H1 (cell line): ENCODE results near the gene ZPBP2. TPM values are rescaled to one million over a fixed set of nuclear protein-coding genes. Genes with fewer than 3 reads are reported as not detected.

Experiments used
- CTCF ChIA-PET: fragments of 300-600 bp; sonication (Branson Sonifier 250); formaldehyde crosslinking; loops from one replicate; lab custom pipeline; 2021; ENCODE audit not compliant: partially characterized antibody; lab: Charles Lee
- POLR2A ChIA-PET: fragments of 300-600 bp; sonication (Branson Sonifier 250); formaldehyde crosslinking; loops from one replicate; lab custom pipeline; 2021; ENCODE audit warnings: inconsistent platforms; ENCODE audit not compliant: partially characterized antibody; lab: Charles Lee
- DNase-seq, 2 experiments: peaks; one replicate each; pipeline versions ENCODE4 v3.0.0 to v3.0.0-alpha.2; 2010 to 2022; ENCODE audit warnings: low spot score in 2 of 2, low read depth in 1 of 2, mixed read lengths in 1 of 2
- FAIRE-seq: peaks from 2 replicates; lab custom pipeline; 2011; peaks lifted over from hg19 to GRCh38; lab: Jason Lieb, UNC
- H2AFZ ChIP-seq: 2 replicates; pipeline ENCODE4 v1.8.1; 2012; ENCODE audit warnings: low read length, inconsistent platforms
- H2AK5ac ChIP-seq: 2 replicates; pipeline ENCODE4 v1.6.1; 2013; ENCODE audit warnings: low read depth, low read length
- H2BK120ac ChIP-seq: replicated peaks from 2 replicates; pipeline ENCODE3; 2013; ENCODE audit warnings: low read depth, low read length, inconsistent platforms
- H2BK12ac ChIP-seq: 2 replicates; pipeline ENCODE4 v1.6.1; 2013; ENCODE audit warnings: low read depth, low read length
- H2BK15ac ChIP-seq: 2 replicates; pipeline ENCODE4 v1.6.1; 2013; ENCODE audit warnings: low read length
- H2BK20ac ChIP-seq: 2 replicates; pipeline ENCODE4 v1.6.1; 2013; ENCODE audit warnings: low read length
- H2BK5ac ChIP-seq: 2 replicates; pipeline ENCODE4 v1.6.1; 2013; ENCODE audit warnings: low read depth, low read length
- H3K14ac ChIP-seq: 2 replicates; pipeline ENCODE4 v1.6.1; 2013; ENCODE audit warnings: inconsistent platforms; ENCODE audit not compliant: insufficient read length
- H3K18ac ChIP-seq: 2 replicates; pipeline ENCODE4 v1.6.1; 2013; ENCODE audit warnings: low read length; ENCODE audit errors: extremely low read depth
- H3K23ac ChIP-seq: 2 replicates; pipeline ENCODE4 v1.6.1; 2013; ENCODE audit warnings: inconsistent platforms; ENCODE audit not compliant: insufficient read length
- H3K23me2 ChIP-seq: 2 replicates; pipeline ENCODE4 v1.6.1; 2013; ENCODE audit warnings: low read depth, low read length
- H3K27ac ChIP-seq: 2 replicates; pipeline ENCODE4 v1.6.1; 2011; ENCODE audit warnings: low read depth, low read length, inconsistent platforms
- H3K27me3 ChIP-seq, 4 experiments: replicated peaks in 1 of 4; 1 replicate in 1 of 4; 2 replicates in 3 of 4; pipeline versions ENCODE4 v1.6.1 to v1.8.1; 2011 to 2013; ENCODE audit warnings: low read length in 3 of 4, mild to moderate bottlenecking in 3 of 4, inconsistent platforms in 2 of 4, mixed read lengths in 2 of 4, moderate library complexity in 1 of 4; ENCODE audit not compliant: control insufficient read depth in 3 of 4, insufficient read depth in 3 of 4; ENCODE audit errors: extremely low read depth in 1 of 4
- H3K36me3 ChIP-seq, 4 experiments: 2 replicates each; pipeline versions ENCODE4 v1.6.1 to v1.8.1; 2011 to 2013; ENCODE audit warnings: mild to moderate bottlenecking in 4 of 4, low read length in 3 of 4, moderate library complexity in 2 of 4, control low read depth in 1 of 4, inconsistent platforms in 1 of 4; ENCODE audit not compliant: insufficient read depth in 4 of 4, control insufficient read depth in 2 of 4
- H3K4ac ChIP-seq: replicated peaks from 2 replicates; pipeline ENCODE3; 2013; ENCODE audit warnings: low read length, low read depth, mixed read lengths, inconsistent platforms; ENCODE audit not compliant: insufficient read length
- H3K4me1 ChIP-seq, 4 experiments: replicated peaks in 1 of 4; 1 replicate in 1 of 4; 2 replicates in 3 of 4; pipeline versions ENCODE4 v1.6.1 to v1.8.1; 2011 to 2013; ENCODE audit warnings: low read length in 3 of 4, inconsistent platforms in 2 of 4, mixed read lengths in 1 of 4; ENCODE audit not compliant: insufficient read depth in 4 of 4, control insufficient read depth in 3 of 4
- H3K4me2 ChIP-seq, 2 experiments: 2 replicates each; pipeline versions ENCODE4 v1.6.1 to v1.8.1; 2011 to 2013; ENCODE audit warnings: low read depth in 2 of 2, low read length in 2 of 2, control low read depth in 1 of 2, inconsistent platforms in 1 of 2, mild to moderate bottlenecking in 1 of 2; ENCODE audit not compliant: insufficient read depth in 1 of 2
- H3K4me3 ChIP-seq, 4 experiments: fragments of 200-600, 300-600 bp in 1 of 4; sonication (generic), shearing (Covaris generic), sonication (Bioruptor Twin) in 1 of 4; 2 replicates each; pipeline versions ENCODE4 v1.5.1 to v1.8.1; 2011 to 2016; ENCODE audit warnings: low read length in 4 of 4, low read depth in 3 of 4, control low read depth in 2 of 4, inconsistent platforms in 2 of 4, mild to moderate bottlenecking in 2 of 4, mixed read lengths in 1 of 4, moderate library complexity in 1 of 4; ENCODE audit not compliant: insufficient read depth in 2 of 4; ENCODE audit errors: extremely low read depth in 1 of 4
- H3K56ac ChIP-seq: replicated peaks from 2 replicates; pipeline ENCODE3; 2013; ENCODE audit warnings: low read depth, mild to moderate bottlenecking, mixed read lengths, low read length, inconsistent platforms; ENCODE audit not compliant: insufficient read length
- H3K79me1 ChIP-seq: 2 replicates; pipeline ENCODE4 v1.6.1; 2013; ENCODE audit warnings: low read depth, low read length, control low read depth
- H3K79me2 ChIP-seq, 2 experiments: 2 replicates each; pipeline versions ENCODE4 v1.6.1 to v1.8.1; 2012 to 2013; ENCODE audit warnings: low read length in 2 of 2, mild to moderate bottlenecking in 2 of 2, inconsistent platforms in 1 of 2; ENCODE audit not compliant: insufficient read depth in 2 of 2, control insufficient read depth in 1 of 2
- H3K9ac ChIP-seq, 4 experiments: replicated peaks in 1 of 4; 1 replicate in 1 of 4; 2 replicates in 3 of 4; pipeline versions ENCODE4 v1.6.1 to v1.8.1; 2011 to 2013; ENCODE audit warnings: low read depth in 3 of 4, low read length in 3 of 4, control low read depth in 2 of 4, mild to moderate bottlenecking in 2 of 4, moderate library complexity in 2 of 4, inconsistent platforms in 1 of 4; ENCODE audit errors: extremely low read depth in 1 of 4
- H3K9me3 ChIP-seq, 2 experiments: 2 replicates each; pipeline versions ENCODE4 v1.6.1 to v1.8.1; 2012 to 2013; ENCODE audit warnings: mild to moderate bottlenecking in 2 of 2, moderate library complexity in 2 of 2, control low read depth in 1 of 2, inconsistent platforms in 1 of 2, low read depth in 1 of 2, low read length in 1 of 2, mixed read lengths in 1 of 2; ENCODE audit not compliant: insufficient read depth in 2 of 2
- H4K20me1 ChIP-seq, 2 experiments: replicated peaks in 1 of 2; 2 replicates each; pipeline versions ENCODE3 to v1.8.1; 2011 to 2013; ENCODE audit warnings: inconsistent platforms in 2 of 2, low read length in 2 of 2, mild to moderate bottlenecking in 1 of 2; ENCODE audit not compliant: insufficient read depth in 2 of 2, control insufficient read depth in 1 of 2
- H4K5ac ChIP-seq: 2 replicates; pipeline ENCODE4 v1.6.1; 2013; ENCODE audit warnings: low read length, low read depth, mixed read lengths, inconsistent platforms; ENCODE audit not compliant: insufficient read length
- H4K8ac ChIP-seq: 2 replicates; pipeline ENCODE4 v1.8.0; 2013; ENCODE audit warnings: mild to moderate bottlenecking, moderate library complexity, low read length, inconsistent platforms; ENCODE audit not compliant: insufficient read depth; ENCODE audit errors: extremely low read depth
- H4K91ac ChIP-seq: replicated peaks from 2 replicates; pipeline ENCODE3; 2013; ENCODE audit warnings: low read length, mixed read lengths, inconsistent platforms; ENCODE audit not compliant: insufficient read length
- ASH2L ChIP-seq: fragments of 200-600, 300-600 bp; sonication (generic); IDR thresholded peaks from one replicate; pipeline ENCODE4 v1.7.1; 2017; ENCODE audit warnings: low read length
- CEBPB ChIP-seq: IDR thresholded peaks from 2 replicates; pipeline ENCODE4 v1.6.1; 2012; ENCODE audit warnings: low read depth, low read length
- KDM5A ChIP-seq: fragments of 200-600 bp; IDR thresholded peaks from 2 replicates; pipeline ENCODE4 v1.7.1; 2012; ENCODE audit warnings: mild to moderate bottlenecking, low read length, inconsistent platforms, mixed read lengths
- POLR2A ChIP-seq, 2 experiments: IDR thresholded peaks; 1 replicate in 1 of 2; 2 replicates in 1 of 2; pipeline ENCODE4 v1.6.1; 2011; ENCODE audit warnings: low read depth in 2 of 2, low read length in 2 of 2, mild to moderate bottlenecking in 2 of 2; ENCODE audit errors: control extremely low read depth in 1 of 2
- POU5F1 ChIP-seq: IDR thresholded peaks from 2 replicates; pipeline ENCODE4 v1.6.1; 2011; ENCODE audit warnings: low read depth, mild to moderate bottlenecking, low read length, moderate library complexity
- SP1 ChIP-seq: IDR thresholded peaks from 2 replicates; pipeline ENCODE4 v1.6.1; 2011; ENCODE audit warnings: low read depth, low read length
- TEAD4 ChIP-seq: IDR thresholded peaks from 2 replicates; pipeline ENCODE4 v1.6.1; 2012; ENCODE audit warnings: low read depth, low read length, inconsistent platforms, mixed read lengths
- ZNF274 ChIP-seq: IDR thresholded peaks from 2 replicates; pipeline ENCODE4 v1.7.0; 2012; ENCODE audit warnings: low read length, borderline replicate concordance; ENCODE audit errors: extremely low read depth
- WGBS, 2 experiments: shearing (Covaris generic) in 1 of 2; methylation state at CpG; one replicate each; pipeline versions ENCODE4 v1.1.6 to v1.1.7; 2013 to 2015; ENCODE audit warnings: low lambda C conversion rate in 2 of 2, mixed read lengths in 2 of 2, inconsistent platforms in 1 of 2, low coverage in 1 of 2, missing lambda C conversion rate in 1 of 2; ENCODE audit not compliant: insufficient replicate concordance in 2 of 2, insufficient coverage in 1 of 2, insufficient read length in 1 of 2; ENCODE audit errors: extremely low coverage in 1 of 2, missing lambda C conversion rate in 1 of 2; 5-methylcytosine and 5-hydroxymethylcytosine counted together
- polyA plus RNA-seq, 7 experiments: library from polyadenylated mRNA; depleted of rRNA in 3 of 7; stranded (reverse) in 5 of 7; unstranded in 2 of 7; fragments of >200 nt in 5 of 7; fragments of 200-250 nt in 2 of 7; gene quantifications; 1 replicate in 5 of 7; 2 replicates in 1 of 7; 4 replicates in 1 of 7; pipeline versions ENCODE4 v1.2.1 to v1.2.3, GENCODE V29; 2011 to 2013; ENCODE audit warnings: missing spikeins in 2 of 7, mixed read lengths in 2 of 7
- total RNA-seq: library from RNA; stranded (reverse); fragmentation: NEBNext Ultra II Directional; extraction: Animal tissue kit (Norgen Biotek cat#: 25700); gene quantifications from 2 replicates; pipeline ENCODE4 v1.2.1, GENCODE V29; 2021
- TF ChIP-seq, protein P1 (sequence below), 3 experiments: IDR thresholded peaks; 1 replicate in 2 of 3; 2 replicates in 1 of 3; pipeline versions ENCODE4 v1.5.1 to v1.6.1; 2011; ENCODE audit warnings: low read length in 3 of 3, mild to moderate bottlenecking in 3 of 3, inconsistent platforms in 2 of 3, low read depth in 1 of 3, moderate library complexity in 1 of 3; ENCODE audit not compliant: insufficient read depth in 1 of 3; ENCODE audit errors: control extremely low read depth in 1 of 3

The ZPBP2 gene
- total and polyA plus RNA-seq, 2 of the 8 experiments (the other 6 are each of a cell fraction or from before 2014, with no cell fraction given) = not detected

DNA sequence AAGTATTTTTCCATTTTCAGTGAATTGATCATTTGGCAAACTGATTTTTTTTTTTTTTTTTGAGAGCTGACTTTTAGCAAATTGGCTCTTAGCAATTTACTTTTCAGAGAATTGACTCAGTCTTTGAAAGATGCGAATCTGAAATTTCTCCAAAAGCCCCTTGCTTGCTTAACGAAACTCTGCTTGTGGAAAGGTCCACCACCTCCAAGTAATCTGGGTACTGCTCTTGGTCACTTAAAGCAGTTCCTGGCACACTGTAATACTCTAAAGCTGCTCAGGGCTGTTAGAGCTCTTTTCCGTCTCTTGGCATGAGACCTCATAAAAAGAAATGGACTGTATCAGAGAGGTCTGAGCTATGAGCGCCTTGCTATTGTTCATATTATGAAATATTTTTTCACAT, 47.6 kb downstream of the ZPBP2 start:
- peaks cover 0 to 4% of the 10 kb centered on the region in 2 experiments for H4K20me1 ChIP-seq
- H3K4me3 ChIP-seq = no peak overlapping the region
- no peaks in the 10 kb centered on the region for H3K79me1 ChIP-seq
- TF ChIP-seq ASH2L (no peak), ZNF274 (no peak), POLR2A (IDR thresholded peaks at IDR 0.05; ENCODE audit: control extremely low read depth in 1 of 2, low read depth in 2 of 2, low read length in 2 of 2) (no peak), CEBPB (no peak), SP1 (no peak), TEAD4 (no peak), POU5F1 (no peak), KDM5A (no peak)
- TF ChIP-seq, protein P1, sequence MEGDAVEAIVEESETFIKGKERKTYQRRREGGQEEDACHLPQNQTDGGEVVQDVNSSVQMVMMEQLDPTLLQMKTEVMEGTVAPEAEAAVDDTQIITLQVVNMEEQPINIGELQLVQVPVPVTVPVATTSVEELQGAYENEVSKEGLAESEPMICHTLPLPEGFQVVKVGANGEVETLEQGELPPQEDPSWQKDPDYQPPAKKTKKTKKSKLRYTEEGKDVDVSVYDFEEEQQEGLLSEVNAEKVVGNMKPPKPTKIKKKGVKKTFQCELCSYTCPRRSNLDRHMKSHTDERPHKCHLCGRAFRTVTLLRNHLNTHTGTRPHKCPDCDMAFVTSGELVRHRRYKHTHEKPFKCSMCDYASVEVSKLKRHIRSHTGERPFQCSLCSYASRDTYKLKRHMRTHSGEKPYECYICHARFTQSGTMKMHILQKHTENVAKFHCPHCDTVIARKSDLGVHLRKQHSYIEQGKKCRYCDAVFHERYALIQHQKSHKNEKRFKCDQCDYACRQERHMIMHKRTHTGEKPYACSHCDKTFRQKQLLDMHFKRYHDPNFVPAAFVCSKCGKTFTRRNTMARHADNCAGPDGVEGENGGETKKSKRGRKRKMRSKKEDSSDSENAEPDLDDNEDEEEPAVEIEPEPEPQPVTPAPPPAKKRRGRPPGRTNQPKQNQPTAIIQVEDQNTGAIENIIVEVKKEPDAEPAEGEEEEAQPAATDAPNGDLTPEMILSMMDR (IDR thresholded peaks at IDR 0.05; ENCODE audit: control extremely low read depth in 1 of 3, insufficient read depth in 1 of 3, low read depth in 1 of 3, low read length in 3 of 3) = no peak
- H3K79me2 ChIP-seq = no peaks in the 10 kb centered on the region
- H4K91ac ChIP-seq = no peak overlapping the region
- H3K27ac ChIP-seq = no peak overlapping the region
- no peaks in the 10 kb centered on the region for H3K4me1 ChIP-seq
- H2AK5ac ChIP-seq = no peak overlapping the region
- no peak overlapping the region for H3K9ac ChIP-seq
- H2AFZ ChIP-seq = no peak overlapping the region
- ChIA-PET CTCF (interaction anchor here (0.8 to 1.1 kb wide), 2 partner anchors 39 to 152 kb away, joined by 3 read pairs; no protein-coding TSS in a partner anchor), POLR2A (interaction anchor here (1.1 to 1.5 kb wide), 3 partner anchors 9 to 14 kb away, joined by 3 to 6 read pairs (median 4); no protein-coding TSS in a partner anchor)
- no peak overlapping the region for H3K56ac ChIP-seq
- H3K4me2 ChIP-seq = no peak overlapping the region
- FAIRE-seq = no peak
- H3K4ac ChIP-seq = no peak overlapping the region
- H2BK20ac ChIP-seq = no peak overlapping the region
- WGBS, 2 experiments = 88% methylated on average over 4 of the region's 4 CpGs; no CpG with 5 or more reads in 1 of the 2 experiments
- no peak overlapping the region for H3K23ac ChIP-seq
- H3K27me3 ChIP-seq = no peaks in the 10 kb centered on the region
- H2BK120ac ChIP-seq = no peak overlapping the region
- no peak overlapping the region for H3K14ac ChIP-seq
- H2BK12ac ChIP-seq = no peak overlapping the region
- no peaks in the 10 kb centered on the region for H3K23me2 ChIP-seq
- peaks cover 0 to 8% (median 3%) of the 10 kb centered on the region in 4 experiments; a peak in 5 of 8 replicates for H3K36me3 ChIP-seq
- no peak overlapping the region for H2BK5ac ChIP-seq
- H4K5ac ChIP-seq = no peak overlapping the region
- H3K9me3 ChIP-seq = no peaks in the 10 kb centered on the region
- no peak overlapping the region for H4K8ac ChIP-seq
- no peak overlapping the region for H3K18ac ChIP-seq
- DNase-seq = no peak
- no peak overlapping the region for H2BK15ac ChIP-seq
